Activated B cell treated with CpG ODN at 0.5 μM for 24 hours (primary cell): ENCODE data around the gene PHF13. TPM values are rescaled to one million over a fixed set of nuclear protein-coding genes. Genes with fewer than 3 reads are reported as not detected.

Experiments used
- ATAC-seq: fragments of 200-7000 bp; cut with Tn5 transposase; one replicate; pipeline ENCODE4 v1.10.0; 2021; ENCODE audit warnings: low read depth, mild to moderate bottlenecking, moderate library complexity
- CTCF ChIA-PET: fragments of 350-600 bp; sonication (Branson Sonifier 250); formaldehyde crosslinking; loops from one replicate; lab custom pipeline; 2021; ENCODE audit warnings: antibody characterized with exemption; lab: Charles Lee
- POLR2A ChIA-PET: fragments of 350-600 bp; sonication (Branson Sonifier 250); formaldehyde crosslinking; loops from one replicate; lab custom pipeline; 2021; ENCODE audit warnings: antibody characterized with exemption; lab: Charles Lee
- DNase-seq: peaks from one replicate; pipeline ENCODE4 v3.0.0; 2022
- H3K27ac Mint-ChIP-seq: one replicate; pipeline ENCODE4 v1.8.0; 2020; ENCODE audit warnings: mixed read lengths
- H3K27me3 Mint-ChIP-seq: one replicate; pipeline ENCODE4 v1.8.0; 2021; ENCODE audit warnings: mixed read lengths
- H3K36me3 Mint-ChIP-seq: one replicate; pipeline ENCODE4 v1.8.0; 2021; ENCODE audit warnings: low read depth, mixed read lengths
- H3K4me1 Mint-ChIP-seq: one replicate; pipeline ENCODE4 v1.8.0; 2021; ENCODE audit warnings: mixed read lengths
- H3K4me3 Mint-ChIP-seq: one replicate; pipeline ENCODE4 v1.8.0; 2020; ENCODE audit warnings: mild to moderate bottlenecking, mixed read lengths
- H3K9me3 Mint-ChIP-seq: one replicate; pipeline ENCODE4 v1.8.0; 2020; ENCODE audit warnings: mixed read lengths
- intact Hi-C: fragments of 100-400 bp; cut with micrococcal nuclease; formaldehyde crosslinking; loops from one replicate; pipeline ENCODE4 v1.15.1; 2024
- total RNA-seq: library from RNA; stranded (reverse); gene quantifications from 2 replicates; pipeline ENCODE4 v1.2.3, GENCODE V29; 2022
- TF ChIP-seq, protein P1 (sequence below): fragments of 200-600 bp; IDR thresholded peaks from one replicate; pipeline ENCODE4 v1.8.0; 2022; ENCODE audit warnings: antibody characterized with exemption, mild to moderate bottlenecking

PHF13 gene
- total RNA-seq, 1 donor from 2014 or later, result 6.1 TPM

DNA sequence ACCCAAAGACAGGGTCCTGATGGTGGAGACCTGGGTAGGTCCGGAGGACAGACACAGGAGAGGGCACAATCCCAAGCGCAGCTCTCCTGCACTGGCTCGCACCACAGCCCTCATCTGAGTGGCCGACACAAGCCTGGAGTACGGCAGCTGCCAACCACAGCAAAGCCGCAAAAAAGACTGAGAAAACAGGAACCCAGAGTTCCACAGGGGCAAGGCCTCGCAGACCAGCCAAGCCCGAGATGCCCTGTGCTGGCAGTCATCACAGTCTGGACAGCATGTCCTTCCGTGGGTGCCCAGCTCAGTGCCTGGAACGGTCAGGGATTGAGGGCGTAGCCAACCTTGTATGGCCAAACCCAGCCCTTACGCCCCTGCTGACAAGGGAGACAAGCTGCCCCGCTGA is 22.3 kb upstream of the PHF13 start:
- H3K9me3 Mint-ChIP-seq, result no peaks in the 10 kb centered on the region
- H3K4me1 Mint-ChIP-seq, result peaks cover 13% of the 10 kb centered on the region
- TF ChIP-seq, protein P1, sequence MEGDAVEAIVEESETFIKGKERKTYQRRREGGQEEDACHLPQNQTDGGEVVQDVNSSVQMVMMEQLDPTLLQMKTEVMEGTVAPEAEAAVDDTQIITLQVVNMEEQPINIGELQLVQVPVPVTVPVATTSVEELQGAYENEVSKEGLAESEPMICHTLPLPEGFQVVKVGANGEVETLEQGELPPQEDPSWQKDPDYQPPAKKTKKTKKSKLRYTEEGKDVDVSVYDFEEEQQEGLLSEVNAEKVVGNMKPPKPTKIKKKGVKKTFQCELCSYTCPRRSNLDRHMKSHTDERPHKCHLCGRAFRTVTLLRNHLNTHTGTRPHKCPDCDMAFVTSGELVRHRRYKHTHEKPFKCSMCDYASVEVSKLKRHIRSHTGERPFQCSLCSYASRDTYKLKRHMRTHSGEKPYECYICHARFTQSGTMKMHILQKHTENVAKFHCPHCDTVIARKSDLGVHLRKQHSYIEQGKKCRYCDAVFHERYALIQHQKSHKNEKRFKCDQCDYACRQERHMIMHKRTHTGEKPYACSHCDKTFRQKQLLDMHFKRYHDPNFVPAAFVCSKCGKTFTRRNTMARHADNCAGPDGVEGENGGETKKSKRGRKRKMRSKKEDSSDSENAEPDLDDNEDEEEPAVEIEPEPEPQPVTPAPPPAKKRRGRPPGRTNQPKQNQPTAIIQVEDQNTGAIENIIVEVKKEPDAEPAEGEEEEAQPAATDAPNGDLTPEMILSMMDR, result no peak
- intact Hi-C loops, result no loop called here
- H3K27me3 Mint-ChIP-seq, result no peaks in the 10 kb centered on the region
- DNase-seq, result no peak
- CTCF ChIA-PET, result no interaction called here
- POLR2A ChIA-PET, result interaction anchor here (1.6 kb wide), 1 partner anchor 11 kb away, joined by 7 read pairs; the partner anchor contains the start of gene ZBTB48
- peak; percentile 40 for ATAC-seq
- H3K4me3 Mint-ChIP-seq, result no peak overlapping the region
- H3K27ac Mint-ChIP-seq, result no peak overlapping the region
- H3K36me3 Mint-ChIP-seq, result peaks cover 67% of the 10 kb centered on the region

DNA sequence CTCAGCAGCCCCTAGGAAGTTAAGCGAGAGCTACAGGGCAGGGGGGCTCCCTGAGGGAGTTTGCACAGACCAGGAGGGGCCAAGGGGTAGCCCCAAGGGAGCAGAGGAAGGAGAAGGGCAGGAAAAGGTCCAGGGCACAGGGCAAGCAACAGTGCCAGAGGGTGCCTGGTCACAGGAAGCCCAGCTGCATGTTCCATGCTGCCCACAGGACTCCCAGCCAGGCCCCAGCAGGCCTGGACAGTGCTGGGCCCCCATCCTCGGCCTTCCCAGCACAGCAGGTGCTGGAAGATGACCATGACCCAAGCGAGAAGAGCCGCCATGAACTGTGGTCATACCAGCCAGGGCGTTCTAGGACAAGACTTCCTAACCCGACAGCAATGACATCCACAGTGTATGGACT is 21.9 kb upstream of the PHF13 start:
- no peak overlapping the region for H3K27ac Mint-ChIP-seq
- no peak for DNase-seq
- no peaks in the 10 kb centered on the region for H3K27me3 Mint-ChIP-seq
- H3K4me3 Mint-ChIP-seq, result no peak overlapping the region
- TF ChIP-seq, protein P1, result no peak
- CTCF ChIA-PET, result no interaction called here
- POLR2A ChIA-PET, result interaction anchor here (1.6 kb wide), 1 partner anchor 11 kb away, joined by 7 read pairs; the partner anchor contains the start of gene ZBTB48
- H3K4me1 Mint-ChIP-seq, result peaks cover 14% of the 10 kb centered on the region
- H3K36me3 Mint-ChIP-seq, result peaks cover 70% of the 10 kb centered on the region
- intact Hi-C loops, result no loop called here
- H3K9me3 Mint-ChIP-seq, result no peaks in the 10 kb centered on the region
- ATAC-seq, result no peak

DNA sequence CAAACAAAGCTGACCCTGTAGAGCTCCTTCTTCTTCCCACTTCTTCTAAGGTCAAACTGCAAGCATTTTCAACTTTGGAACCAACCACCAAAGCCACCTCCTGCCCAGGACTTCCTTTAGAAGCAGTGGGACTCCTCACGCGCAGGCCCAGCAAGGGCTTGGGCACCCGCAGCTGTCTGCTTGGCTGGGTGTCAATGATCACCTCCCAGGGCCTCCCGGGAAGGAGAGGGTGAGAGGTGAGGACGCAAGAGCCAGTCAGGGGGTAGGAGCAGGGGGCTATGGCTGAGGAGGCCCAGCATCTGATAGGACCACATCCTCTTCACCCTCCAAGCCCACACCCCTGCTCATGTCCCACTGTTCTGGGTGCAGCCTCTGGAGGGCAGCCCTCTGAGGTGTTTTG is 21.1 kb upstream of the PHF13 start:
- DNase-seq, result no peak
- Mint-ChIP-seq H3K4me3 (no peak overlapping the region), H3K4me1 (peaks cover 9% of the 10 kb centered on the region), H3K36me3 (peaks cover 74% of the 10 kb centered on the region), H3K9me3 (no peaks in the 10 kb centered on the region), H3K27me3 (no peaks in the 10 kb centered on the region), H3K27ac (no peak overlapping the region)
- ChIA-PET CTCF (no interaction called here), POLR2A (no interaction called here)
- TF ChIP-seq, protein P1, result no peak
- intact Hi-C loops, result no loop called here
- ATAC-seq, result no peak

DNA sequence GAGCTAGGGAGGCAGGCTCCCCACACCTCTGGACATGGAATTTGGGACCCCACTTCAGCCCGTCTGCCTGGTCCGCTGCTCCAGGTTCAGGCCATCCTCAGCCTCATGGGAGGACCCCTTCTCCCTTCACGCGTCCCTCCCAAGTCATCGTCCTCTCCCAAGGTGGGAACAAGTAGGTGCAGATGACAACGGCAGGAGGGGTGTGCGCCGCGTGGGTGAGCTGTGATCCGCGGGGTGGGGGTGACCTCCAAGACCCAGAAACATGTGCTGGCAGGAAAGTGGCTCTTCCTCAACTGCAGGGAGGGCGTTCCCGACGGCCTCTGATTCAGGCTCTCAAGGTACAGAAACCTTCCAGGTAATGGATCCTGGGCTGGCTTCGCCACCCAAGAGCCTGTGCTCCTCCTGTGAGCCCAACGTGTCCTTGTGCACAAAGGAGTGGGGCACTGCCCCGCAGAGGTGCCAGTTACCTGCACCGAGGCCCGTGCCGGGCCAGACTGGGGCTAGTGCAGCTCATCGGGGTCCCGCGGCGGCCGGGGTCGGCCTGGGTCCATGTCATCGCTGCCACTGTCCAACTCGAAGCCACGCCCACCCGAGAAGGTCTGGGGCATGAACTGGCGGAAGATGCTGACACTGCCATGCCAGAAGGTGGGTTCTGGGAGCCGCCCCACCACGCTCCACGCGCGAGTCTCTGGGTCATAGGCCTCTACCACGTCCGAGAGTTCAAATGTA is 20.5 kb upstream of the PHF13 start:
- intact Hi-C loops, result no loop called here
- TF ChIP-seq, protein P1, result no peak
- ATAC-seq (no peak), DNase-seq (no peak)
- Mint-ChIP-seq H3K27me3 (no peaks in the 10 kb centered on the region), H3K4me3 (no peak overlapping the region), H3K27ac (no peak overlapping the region), H3K36me3 (peaks cover 75% of the 10 kb centered on the region), H3K4me1 (peaks cover 8% of the 10 kb centered on the region), H3K9me3 (no peaks in the 10 kb centered on the region)
- POLR2A ChIA-PET, result no interaction called here
- CTCF ChIA-PET, result no interaction called here

DNA sequence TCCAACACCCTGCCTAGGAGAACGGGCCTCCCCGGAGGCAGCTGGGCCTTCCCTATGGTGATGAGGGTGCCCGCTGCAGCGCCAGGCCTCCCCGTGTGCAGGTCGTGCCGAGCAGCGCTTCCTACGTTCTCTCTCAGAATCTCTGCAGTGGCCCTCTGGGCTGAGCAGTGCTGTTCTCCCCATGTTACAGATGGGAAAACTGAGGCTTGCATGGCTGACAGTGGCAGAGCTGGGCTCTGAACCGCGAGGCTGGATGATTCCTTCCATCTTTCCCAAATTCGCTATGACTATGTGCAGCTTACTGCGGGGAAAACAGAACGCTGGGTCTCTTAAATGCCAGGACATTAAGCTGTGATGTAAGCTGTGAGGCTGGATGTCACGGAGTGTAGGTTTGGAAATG is 19.7 kb upstream of the PHF13 start:
- intact Hi-C loops, result no loop called here
- Mint-ChIP-seq H3K9me3 (no peaks in the 10 kb centered on the region), H3K4me1 (peaks cover 12% of the 10 kb centered on the region), H3K4me3 (no peak overlapping the region), H3K36me3 (peaks cover 71% of the 10 kb centered on the region), H3K27ac (no peak overlapping the region), H3K27me3 (no peaks in the 10 kb centered on the region)
- ATAC-seq, result no peak
- no peak for DNase-seq
- ChIA-PET POLR2A (no interaction called here), CTCF (no interaction called here)
- TF ChIP-seq, protein P1, result no peak
